NCI-H526 (cell line): ENCODE results near the gene MARCKS.

Experiments used
- DNase-seq, 2 experiments: peaks; one replicate each; lab custom pipeline; 2025; lab: John Stamatoyannopoulos, UW

MARCKS gene

GRCh38 chr6:113853252-113853651, 3.9 kb upstream of the MARCKS start:
- DNase-seq = no peak

- peak; percentile 96 for DNase-seq
Observed at GRCh38 chr6:113854531-113855499, 2.3 kb upstream of the MARCKS start.

GRCh38 chr6:113855500-113856374, 1.4 kb upstream of the MARCKS start:
- DNase-seq = peak; percentile 74 to 83

- no peak for DNase-seq
Observed at GRCh38 chr6:113856375-113856624, 845 bp upstream of the MARCKS start.

GRCh38 chr6:113857556-113858479, 673 bp downstream of the MARCKS start:
- DNase-seq = peak in 1 of 2 experiments; percentile 61

- peak; percentile 95 to 97 for DNase-seq
Observed at GRCh38 chr6:113858480-113859348, 1.6 kb downstream of the MARCKS start.

GRCh38 chr6:113859349-113860180, 2.4 kb downstream of the MARCKS start:
- DNase-seq = peak in 1 of 2 experiments; percentile 61

GRCh38 chr6:113860181-113860955, 3.2 kb downstream of the MARCKS start:
- DNase-seq = peak in 1 of 2 experiments; percentile 49

GRCh38 chr6:113862112-113862511, 5.0 kb downstream of the MARCKS start:
- DNase-seq = no peak

GRCh38 chr6:113870917-113871316, 13.8 kb downstream of the MARCKS start:
- DNase-seq = no peak

- no peak for DNase-seq
Observed at GRCh38 chr6:113871975-113872374, 14.8 kb downstream of the MARCKS start.

- DNase-seq = no peak
Observed at GRCh38 chr6:113873043-113873667, 16.0 kb downstream of the MARCKS start.

- no peak for DNase-seq
Observed at GRCh38 chr6:113875470-113875869, 18.3 kb downstream of the MARCKS start.

- no peak for DNase-seq
Observed at GRCh38 chr6:113876695-113877094, 19.6 kb downstream of the MARCKS start.

GRCh38 chr6:113879186-113880096, 22.3 kb downstream of the MARCKS start:
- DNase-seq = peak; percentile 60 to 77

GRCh38 chr6:113881478-113881980, 24.4 kb downstream of the MARCKS start:
- no peak for DNase-seq

- no peak for DNase-seq
Observed at GRCh38 chr6:113882336-113883022, 25.3 kb downstream of the MARCKS start.
